HG03575 (cell line): ENCODE results near the gene ZNF462.

Experiments used
- ATAC-seq: cut with Tn5 transposase; IDR thresholded peaks from one replicate; pipeline ENCODE4 v1.9.1; 2021; ENCODE audit not compliant: unreplicated experiment, insufficient number of reproducible peaks, low FRiP score; ENCODE audit errors: extremely low read depth

The ZNF462 gene

GRCh38 chr9:107025260-107026035 lies 162.5 kb downstream of the ZNF462 start:
- no peak for ATAC-seq

- no peak for ATAC-seq
These were observed 166.2 kb downstream of the ZNF462 start for GRCh38 chr9:107029146-107029545.

- ATAC-seq = no peak
These were observed 171.0 kb downstream of the ZNF462 start for GRCh38 chr9:107033966-107034365.

- no peak for ATAC-seq
These were observed 171.9 kb downstream of the ZNF462 start for GRCh38 chr9:107034831-107035230.

GRCh38 chr9:107036367-107036766 lies 173.4 kb downstream of the ZNF462 start:
- ATAC-seq = no peak

- no peak for ATAC-seq
These were observed 176.6 kb downstream of the ZNF462 start for GRCh38 chr9:107039542-107039941.

- ATAC-seq = no peak
These were observed 179.6 kb downstream of the ZNF462 start for GRCh38 chr9:107042606-107043005.

- ATAC-seq = no peak
These were observed 180.9 kb downstream of the ZNF462 start for GRCh38 chr9:107043886-107044285.

GRCh38 chr9:107044872-107045271 lies 181.9 kb downstream of the ZNF462 start:
- ATAC-seq = no peak

- ATAC-seq = peak; percentile 87
These were observed 183.7 kb downstream of the ZNF462 start for GRCh38 chr9:107046692-107047091.

- ATAC-seq = no peak
These were observed 186.3 kb downstream of the ZNF462 start for GRCh38 chr9:107049046-107049802.

- ATAC-seq = no peak
These were observed 186.8 kb downstream of the ZNF462 start for GRCh38 chr9:107049803-107050184.

GRCh38 chr9:107051392-107051791 lies 188.4 kb downstream of the ZNF462 start:
- no peak for ATAC-seq

- no peak for ATAC-seq
These were observed 191.2 kb downstream of the ZNF462 start for GRCh38 chr9:107054146-107054545.

- ATAC-seq = no peak
These were observed 196.3 kb downstream of the ZNF462 start for GRCh38 chr9:107059220-107059619.

- ATAC-seq = no peak
These were observed 197.1 kb downstream of the ZNF462 start for GRCh38 chr9:107060062-107060461.
